Islet of Langerhans (tissue), 1 donor: ENCODE results near the gene REPIN1.

Source experiments
- FAIRE-seq: peaks from one replicate; lab custom pipeline; 2011; peaks lifted over from hg19 to GRCh38; lab: Jason Lieb, UNC

Gene REPIN1

GRCh38 chr7:150337179-150337578, 31.4 kb upstream of the REPIN1 start:
- FAIRE-seq: no peak

DNA sequence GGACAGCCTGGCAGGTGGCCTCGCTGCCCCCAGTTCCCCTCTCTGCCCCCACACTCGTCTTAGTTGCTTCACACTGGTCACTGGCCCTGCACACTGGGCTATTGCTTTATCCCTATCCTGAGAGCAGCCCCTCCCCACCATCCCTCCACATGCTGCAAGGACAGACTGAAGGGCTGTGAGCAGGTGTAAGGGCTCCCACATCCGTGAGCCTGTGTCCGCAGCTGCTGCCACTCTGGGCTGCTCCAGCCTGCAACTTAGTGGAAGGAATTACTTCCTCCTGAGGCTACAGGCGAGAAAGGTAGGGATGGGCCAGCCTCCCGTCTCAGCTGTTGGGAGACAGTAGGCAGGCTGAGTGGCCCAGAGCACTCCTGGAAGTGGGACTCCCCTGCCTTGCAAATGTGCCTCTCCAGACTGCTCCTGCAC, 31.0 kb upstream of the REPIN1 start:
- no peak for FAIRE-seq

DNA sequence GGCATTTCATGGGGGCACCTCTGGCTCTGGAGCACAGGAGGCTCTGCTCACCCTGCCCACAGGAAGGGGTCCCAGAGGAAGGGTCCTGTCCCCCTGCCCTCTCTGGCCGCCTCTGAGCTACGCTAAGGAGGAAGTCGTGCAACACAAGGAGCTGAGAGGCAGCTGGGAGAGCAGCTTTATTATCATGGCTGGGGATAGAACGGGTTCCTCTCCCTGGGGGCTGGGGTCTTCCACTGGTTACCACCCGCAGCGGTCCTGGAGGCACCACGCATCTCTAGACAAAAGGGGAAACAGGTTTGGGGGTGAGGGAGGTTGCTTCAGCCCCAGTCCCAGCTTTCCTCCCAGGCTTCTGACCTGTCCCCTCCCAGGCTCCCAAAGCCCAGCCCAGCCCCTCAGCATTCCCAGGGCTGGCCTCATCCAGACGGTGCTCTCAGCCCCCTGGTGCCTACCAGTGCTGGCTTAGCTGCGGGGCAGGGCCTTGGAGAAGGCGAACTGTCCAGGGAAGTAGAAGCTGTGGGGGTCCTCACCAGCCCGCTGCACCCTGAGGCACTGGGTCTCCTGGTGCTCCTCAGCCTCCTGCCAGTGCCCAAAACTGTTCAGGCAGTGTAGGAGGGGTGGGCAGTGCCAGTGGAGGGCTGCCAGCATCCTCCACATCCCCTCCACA, 30.3 kb upstream of the REPIN1 start:
- no peak for FAIRE-seq

GRCh38 chr7:150339409-150339809, 29.2 kb upstream of the REPIN1 start:
- no peak for FAIRE-seq

DNA sequence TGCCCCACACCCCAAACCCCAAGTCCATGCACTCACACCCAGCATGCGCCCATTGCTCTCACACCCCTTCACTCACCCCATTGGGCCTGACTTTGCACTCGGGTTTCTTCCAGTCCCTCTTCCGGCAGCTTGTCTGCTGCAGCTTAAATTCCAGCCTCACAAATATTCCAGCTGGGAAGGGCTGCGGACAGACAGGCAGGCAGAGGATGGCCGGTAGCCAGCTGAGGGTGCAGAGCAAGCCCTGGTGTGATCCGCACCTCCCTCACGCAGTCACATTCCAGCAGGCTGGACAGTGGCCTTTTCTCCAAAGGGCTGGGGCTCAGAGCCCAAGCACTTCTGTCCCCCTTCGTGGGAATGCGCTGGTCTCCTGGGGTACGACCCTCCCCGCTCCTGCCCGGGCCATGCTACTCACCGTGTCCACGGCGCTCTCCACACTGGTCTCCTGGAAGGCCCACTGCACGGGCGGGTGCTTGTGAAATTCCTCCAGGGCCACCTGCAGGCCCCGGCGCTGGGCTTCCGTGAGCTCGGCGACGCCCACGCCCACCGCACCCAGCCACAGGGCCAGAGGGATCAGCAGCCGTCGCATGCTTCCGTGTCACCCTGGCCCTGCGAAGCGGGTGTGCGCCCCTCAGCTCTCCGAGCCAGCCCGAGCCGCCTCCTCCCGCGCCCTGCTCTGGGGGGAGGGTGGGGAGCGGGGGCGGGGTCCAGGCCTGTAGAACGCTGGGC, 28.4 kb upstream of the REPIN1 start:
- no peak for FAIRE-seq

DNA sequence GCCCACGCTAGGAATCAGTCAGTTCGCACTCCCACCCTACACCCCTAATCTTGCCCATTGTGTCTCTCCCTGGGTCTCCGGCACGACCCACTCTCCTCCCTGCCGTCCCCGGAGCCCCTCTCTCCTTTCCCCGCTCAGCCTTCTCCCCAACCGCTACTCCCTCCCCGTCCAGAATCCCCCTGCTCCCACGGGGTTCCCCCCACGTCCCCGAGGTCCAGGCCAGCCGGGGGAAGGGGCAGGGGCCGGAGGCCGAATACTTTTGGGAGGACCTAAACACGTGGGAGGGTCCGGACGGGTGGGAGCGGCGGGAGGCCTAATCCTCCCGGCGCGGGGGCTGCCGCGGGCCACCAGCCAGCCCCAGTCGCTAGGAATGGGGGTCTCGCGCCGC, 27.8 kb upstream of the REPIN1 start:
- FAIRE-seq: no peak

DNA sequence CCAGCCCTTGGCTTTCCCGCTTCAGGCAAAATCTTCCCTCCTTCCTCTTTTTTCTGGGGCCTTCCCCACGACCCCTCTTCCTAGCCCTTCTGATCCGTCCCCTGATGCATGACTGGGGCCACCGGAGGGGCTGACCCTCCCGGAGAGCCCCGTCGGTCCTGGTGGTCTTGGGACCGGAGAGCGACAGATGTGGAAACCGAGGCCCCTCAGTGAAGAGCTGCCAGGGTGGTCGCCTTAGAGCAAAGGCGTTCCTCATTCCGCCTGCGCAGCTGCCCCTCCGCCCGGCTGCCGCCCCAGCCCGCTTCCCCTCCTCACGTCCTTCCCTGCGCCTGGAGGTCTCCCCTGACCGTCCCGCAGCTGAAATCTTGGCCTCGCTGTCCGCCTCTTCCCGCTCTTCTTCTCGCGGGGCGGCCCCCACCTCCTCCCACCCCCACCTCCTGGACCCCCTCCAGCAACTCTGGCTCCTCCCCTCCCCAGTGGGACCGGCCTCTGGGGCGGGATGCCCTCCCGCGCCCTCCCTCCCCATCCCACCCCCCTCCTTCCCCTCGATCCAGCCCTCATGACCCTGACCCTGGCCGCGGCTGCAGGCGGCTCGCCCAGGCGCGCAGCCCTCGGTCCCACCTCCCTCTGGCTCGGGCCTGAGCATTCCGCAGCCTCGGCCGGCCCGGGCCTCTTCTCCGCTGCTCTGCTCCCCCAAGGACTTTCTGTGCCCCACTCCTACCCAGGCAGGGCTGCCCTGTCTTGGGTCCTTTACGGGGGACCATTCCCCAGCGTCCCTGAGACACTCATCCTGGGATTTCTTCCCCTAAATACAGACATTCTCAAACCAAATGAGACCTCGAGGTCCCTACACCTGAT, 27.1 kb upstream of the REPIN1 start, which contains the start of gene RARRES2:
RARRES2 (minus strand) TSS at position 367 of the 858 bp plus-strand sequence. CDS start 1,020 bp downstream, outside the sequence.
- FAIRE-seq: no peak

- FAIRE-seq: no peak
These were observed 26.6 kb upstream of the REPIN1 start for GRCh38 chr7:150342121-150342408.

DNA sequence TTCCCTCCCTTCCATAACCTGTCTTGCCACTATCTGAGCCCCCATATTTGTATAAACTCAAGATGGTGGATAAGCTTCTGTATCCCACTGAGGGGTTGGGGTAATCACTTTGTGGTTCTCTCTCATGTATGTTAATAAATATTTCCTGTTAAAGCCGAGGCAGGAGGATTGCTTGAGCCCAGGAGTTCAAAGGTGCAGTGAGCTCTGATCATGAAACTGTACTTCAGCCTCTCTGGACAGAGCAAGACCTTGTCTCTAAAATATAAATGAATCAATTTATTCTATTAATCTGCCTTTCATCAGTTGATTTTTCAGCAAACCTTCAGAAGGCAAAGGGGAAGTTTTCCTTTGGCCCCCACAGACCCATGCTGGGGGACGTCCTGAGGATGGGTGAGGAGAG, 25.4 kb upstream of the REPIN1 start:
- no peak for FAIRE-seq

DNA sequence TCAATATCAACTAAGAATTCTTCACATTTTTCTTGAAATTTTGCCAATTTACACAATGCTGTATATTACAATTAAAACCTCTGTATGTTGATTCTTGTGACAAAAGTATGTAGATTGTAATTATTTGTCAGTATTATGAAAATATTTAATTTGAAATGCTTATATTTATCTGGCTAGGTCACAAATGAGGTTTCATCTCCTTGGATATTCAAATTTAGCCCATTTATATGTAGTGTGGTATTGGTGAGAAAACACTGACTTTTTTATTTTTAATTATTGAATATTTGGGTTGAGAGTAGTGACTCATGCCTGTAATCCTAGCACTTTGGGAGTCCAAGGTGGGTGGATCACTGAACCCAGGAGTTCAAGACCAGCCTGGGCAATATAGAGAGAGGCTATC, 24.3 kb upstream of the REPIN1 start:
- FAIRE-seq: no peak

GRCh38 chr7:150345012-150345411, 23.6 kb upstream of the REPIN1 start:
- FAIRE-seq: no peak

GRCh38 chr7:150346922-150347321, 21.7 kb upstream of the REPIN1 start:
- no peak for FAIRE-seq

- no peak for FAIRE-seq
These were observed 16.9 kb upstream of the REPIN1 start for GRCh38 chr7:150351587-150352194.

DNA sequence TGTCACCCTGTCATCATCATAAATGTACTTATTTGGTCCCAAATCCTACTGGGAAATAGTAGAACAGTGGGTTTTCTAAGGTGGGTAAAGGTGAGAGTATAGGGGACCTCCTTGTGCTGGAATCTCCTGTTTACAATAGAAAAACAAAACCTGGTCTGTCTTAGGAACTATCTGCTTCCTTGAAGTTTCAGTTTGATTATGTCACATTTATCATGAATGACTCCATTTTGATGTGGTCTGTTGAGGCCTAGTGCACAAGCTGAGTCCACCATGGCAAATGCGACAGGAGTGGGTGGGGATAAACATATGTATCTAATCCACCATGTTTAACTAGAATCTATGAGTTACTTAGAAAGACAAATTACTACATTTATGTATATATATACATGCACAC, 13.0 kb upstream of the REPIN1 start:
- no peak for FAIRE-seq

GRCh38 chr7:150356265-150356897, 12.2 kb upstream of the REPIN1 start:
- no peak for FAIRE-seq

DNA sequence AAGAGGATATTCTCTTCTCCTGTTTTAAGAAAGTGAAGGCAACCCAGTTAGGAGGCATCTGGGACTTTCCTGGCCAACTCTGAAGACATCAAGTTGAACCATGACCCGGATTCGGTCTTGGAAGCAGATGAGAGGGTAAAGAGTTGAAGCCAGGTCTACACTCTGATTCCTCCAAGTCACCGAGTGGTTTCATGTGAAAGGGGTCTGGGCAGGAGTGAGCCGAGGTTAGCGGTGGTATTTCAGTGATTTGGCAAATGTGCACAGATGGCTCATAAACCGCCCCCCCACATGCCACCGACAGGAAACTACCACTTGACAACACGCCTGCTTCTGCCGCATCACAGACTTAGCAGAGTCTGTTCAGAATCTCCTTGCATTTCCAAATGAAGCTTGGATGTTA, 11.4 kb upstream of the REPIN1 start:
- FAIRE-seq: no peak

DNA sequence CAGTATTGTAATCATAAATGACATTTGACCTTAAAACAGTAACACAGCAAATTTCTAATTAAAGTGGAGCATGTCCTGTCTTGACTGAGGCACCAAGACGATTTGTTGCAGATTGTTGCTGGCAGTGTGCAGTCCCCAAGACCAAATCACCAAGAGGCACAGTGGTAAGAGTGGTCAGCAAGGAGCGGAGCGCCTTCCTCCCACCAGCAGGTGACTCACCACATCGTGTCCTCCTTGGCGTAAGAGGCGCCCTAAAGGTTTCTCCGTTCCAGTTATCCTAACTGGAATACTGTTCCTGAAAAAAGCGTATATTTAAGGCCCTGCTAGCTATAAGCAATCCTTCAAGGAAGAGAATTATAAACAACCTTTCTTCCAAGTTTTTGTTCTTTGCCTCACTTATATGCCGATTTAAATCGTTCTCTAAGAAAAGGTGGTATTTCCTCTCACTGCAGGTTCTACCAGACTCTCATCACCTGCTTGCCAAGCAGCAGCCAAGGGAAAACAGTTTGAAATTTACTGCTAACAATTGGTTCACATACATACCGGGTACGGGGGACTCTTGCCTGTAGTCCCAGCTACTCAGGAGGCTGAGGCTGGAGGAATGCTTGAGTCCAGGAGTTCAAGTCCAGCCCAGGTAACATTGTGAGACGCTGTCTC, 10.7 kb upstream of the REPIN1 start:
- no peak for FAIRE-seq

- no peak for FAIRE-seq
These were observed 10.2 kb upstream of the REPIN1 start for GRCh38 chr7:150358433-150358832.

- FAIRE-seq: no peak
These were observed 9.5 kb upstream of the REPIN1 start for GRCh38 chr7:150358988-150359621.

GRCh38 chr7:150359622-150360362, 8.8 kb upstream of the REPIN1 start:
- no peak for FAIRE-seq
